Measurements from ENCODE around the gene APOB. TPM values are rescaled to one million over a fixed set of nuclear protein-coding genes. Genes with fewer than 3 reads are reported as not detected.

The APOB gene
- total and polyA plus RNA-seq, 2 of the 8 experiments (the other 6 are each of a cell fraction or from before 2014, with no cell fraction given): 0.15 to 0.61 TPM

- no peak for TF ChIP-seq KDM1A (IDR thresholded peaks at IDR 0.05; ENCODE audit: borderline replicate concordance, low read length)
- no peak for TF ChIP-seq E2F6 (IDR thresholded peaks at IDR 0.05)
- TF ChIP-seq NANOG (IDR thresholded peaks at IDR 0.05; ENCODE audit: insufficient read depth, low read depth, low read length, poor library complexity, severe bottlenecking): peak; percentile 76
- TF ChIP-seq FOSL1 (IDR thresholded peaks at IDR 0.05; ENCODE audit: insufficient read depth, low read depth, low read length): no peak
- 0 out of 4 replicates have a peak, but pooled peaks of 1 of the 2 experiments have one; percentile 49 for TF ChIP-seq HDAC2 (IDR thresholded peaks at IDR 0.05; ENCODE audit: borderline replicate concordance in 1 of 2, low read depth in 2 of 2, low read length in 2 of 2)
- no peak for TF ChIP-seq KDM4A (IDR thresholded peaks at IDR 0.05; ENCODE audit: low read depth, low read length, severe bottlenecking)
- TF ChIP-seq RBBP5 (IDR thresholded peaks at IDR 0.05; ENCODE audit: borderline replicate concordance, low read depth, low read length): no peak
- no peak for TF ChIP-seq TAF1 (IDR thresholded peaks at IDR 0.05; ENCODE audit: low read depth, low read length)
- no peak for TF ChIP-seq YY1 (IDR thresholded peaks at IDR 0.05; ENCODE audit: low read depth, low read length)
- no peak for TF ChIP-seq EGR1 (IDR thresholded peaks at IDR 0.05; ENCODE audit: borderline replicate concordance, low read depth, low read length)
- no peak for TF ChIP-seq SAP30 (IDR thresholded peaks at IDR 0.05; ENCODE audit: insufficient read depth, insufficient replicate concordance, low read length)
- no peak for TF ChIP-seq POLR2A (IDR thresholded peaks at IDR 0.05; ENCODE audit: control extremely low read depth in 1 of 2, low read depth in 2 of 2, low read length in 2 of 2)
- TF ChIP-seq PHF8 (conservative IDR thresholded peaks at IDR 0.05; ENCODE audit: low read depth, low read length): no peak
- TF ChIP-seq TAF7 (optimal IDR thresholded peaks at IDR 0.05; ENCODE audit: borderline replicate concordance, low read depth, low read length): no peak
- no peak for TF ChIP-seq CHD2 (IDR thresholded peaks at IDR 0.05; ENCODE audit: low read length)
- no peak for TF ChIP-seq ZNF274 (IDR thresholded peaks at IDR 0.05; ENCODE audit: borderline replicate concordance, extremely low read depth, low read length)
- TF ChIP-seq GABPA (IDR thresholded peaks at IDR 0.05; ENCODE audit: borderline replicate concordance, insufficient read depth, low read length): no peak
- TF ChIP-seq SUZ12 (IDR thresholded peaks at IDR 0.05; ENCODE audit: low read length): no peak
- TF ChIP-seq MAFK (IDR thresholded peaks at IDR 0.05; ENCODE audit: low read depth, low read length): no peak
- TF ChIP-seq SP4 (IDR thresholded peaks at IDR 0.05; ENCODE audit: low read length): no peak
- TF ChIP-seq SP2 (IDR thresholded peaks at IDR 0.05; ENCODE audit: low read length): no peak
- peak in 1 of 2 experiments; percentile 45 for TF ChIP-seq BCL11A (IDR thresholded peaks at IDR 0.05; ENCODE audit: low read depth in 2 of 2, low read length in 2 of 2)
- no peak for TF ChIP-seq ASH2L (IDR thresholded peaks at IDR 0.05; ENCODE audit: low read length)
- TF ChIP-seq BACH1 (IDR thresholded peaks at IDR 0.05; ENCODE audit: low read length): no peak
- 0 out of 2 replicates have a peak, but pooled peaks have one; percentile 76 for TF ChIP-seq TCF12 (IDR thresholded peaks at IDR 0.05; ENCODE audit: low read depth, low read length)
These were observed 24.1 kb upstream of the APOB start (continued) for GRCh38 chr2:21067859-21068537.

Measured in H1 (cell line).